Activated CD4-positive, alpha-beta memory T cell treated with anti-CD3 and anti-CD28 coated beads for 36 hours (primary cell): Measurements from ENCODE around the gene AZGP1. TPM values are rescaled to one million over a fixed set of nuclear protein-coding genes. Genes with fewer than 3 reads are reported as not detected.
"Not testable (repeated sequence)": the region's sequence is repeated elsewhere in the genome, so short reads cannot be mapped to it uniquely, and the experiment has no call there.

ENCODE experiments used
- CTCF ChIA-PET: fragments of 350-600 bp; sonication (Branson Sonifier 250); formaldehyde crosslinking; loops from one replicate; lab custom pipeline; 2021; ENCODE audit warnings: antibody characterized with exemption, inconsistent platforms; lab: Charles Lee
- POLR2A ChIA-PET: fragments of 350-600 bp; sonication (Branson Sonifier 250); formaldehyde crosslinking; loops from one replicate; lab custom pipeline; 2021; ENCODE audit warnings: antibody characterized with exemption; lab: Charles Lee
- DNase-seq: peaks from one replicate; pipeline ENCODE4 v3.0.0-alpha.2; 2020
- H3K27ac Mint-ChIP-seq: one replicate; pipeline ENCODE4 v1.8.0; 2021; ENCODE audit warnings: mixed read lengths
- H3K27me3 Mint-ChIP-seq: one replicate; pipeline ENCODE4 v1.8.0; 2021; ENCODE audit warnings: mixed read lengths
- H3K36me3 Mint-ChIP-seq: one replicate; pipeline ENCODE4 v1.8.0; 2021; ENCODE audit warnings: mixed read lengths
- H3K4me1 Mint-ChIP-seq: one replicate; pipeline ENCODE4 v1.8.0; 2021; ENCODE audit warnings: low read depth, mixed read lengths
- H3K4me3 Mint-ChIP-seq: one replicate; pipeline ENCODE4 v1.8.0; 2021; ENCODE audit warnings: mild to moderate bottlenecking, mixed read lengths
- H3K9me3 Mint-ChIP-seq: one replicate; pipeline ENCODE4 v1.8.0; 2021; ENCODE audit warnings: mixed read lengths
- intact Hi-C: fragments of 100-400 bp; cut with micrococcal nuclease; formaldehyde crosslinking; loops from one replicate; pipeline ENCODE4 v1.15.1; 2023
- total RNA-seq, 2 experiments: library from RNA; stranded (reverse); gene quantifications; one replicate each; pipeline ENCODE4 v1.2.3, GENCODE V29; 2021

Gene AZGP1
- total RNA-seq, 2 experiments from 2014 or later, result not detected

GRCh38 chr7:99949645-99950228 lies 26.1 kb downstream of the AZGP1 start:
- CTCF ChIA-PET, result interaction anchor here (0.7 kb wide), 2 partner anchors 30 to 36 kb away, joined by 4 read pairs; no protein-coding TSS in a partner anchor
- Mint-ChIP-seq H3K27ac (no peak overlapping the region), H3K9me3 (peaks cover 5% of the 10 kb centered on the region), H3K27me3 (peaks cover 7% of the 10 kb centered on the region), H3K4me1 (peaks cover 6% of the 10 kb centered on the region), H3K36me3 (no peaks in the 10 kb centered on the region), H3K4me3 (no peak overlapping the region)
- POLR2A ChIA-PET, result interaction anchor here (0.6 kb wide), 1 partner anchor 35 kb away, joined by 3 read pairs; no protein-coding TSS in a partner anchor
- DNase-seq, result no peak
- intact Hi-C loops, result no loop called here

GRCh38 chr7:99947608-99948007 lies 28.2 kb downstream of the AZGP1 start:
- peaks cover 5% of the 10 kb centered on the region for H3K9me3 Mint-ChIP-seq
- H3K36me3 Mint-ChIP-seq, result no peaks in the 10 kb centered on the region
- intact Hi-C loops, result no loop called here
- H3K4me1 Mint-ChIP-seq, result peaks cover 5% of the 10 kb centered on the region
- H3K27ac Mint-ChIP-seq, result no peak overlapping the region
- CTCF ChIA-PET, result interaction anchor here (0.5 to 1.5 kb wide), 3 partner anchors 11 to 34 kb away, joined by 3 to 7 read pairs (median 5); partner anchors contain the start of gene GJC3
- DNase-seq, result no peak
- no peak overlapping the region for H3K4me3 Mint-ChIP-seq
- H3K27me3 Mint-ChIP-seq, result peaks cover 14% of the 10 kb centered on the region
- POLR2A ChIA-PET, result no interaction called here

- ChIA-PET CTCF (interaction anchor here (1.2 kb wide), 1 partner anchor 35 kb away, joined by 4 read pairs; no protein-coding TSS in a partner anchor), POLR2A (no interaction called here)
- DNase-seq, result no peak
- no peak overlapping the region for H3K27ac Mint-ChIP-seq
- no peaks in the 10 kb centered on the region for H3K36me3 Mint-ChIP-seq
- H3K27me3 Mint-ChIP-seq, result peaks cover 16% of the 10 kb centered on the region
- intact Hi-C loops, result no loop called here
- no peaks in the 10 kb centered on the region for H3K9me3 Mint-ChIP-seq
- peaks cover 5% of the 10 kb centered on the region for H3K4me1 Mint-ChIP-seq
- no peak overlapping the region for H3K4me3 Mint-ChIP-seq
Measured at GRCh38 chr7:99944497-99945070, 31.2 kb downstream of the AZGP1 start.

GRCh38 chr7:99943641-99944496 lies 32.0 kb downstream of the AZGP1 start:
- Mint-ChIP-seq H3K36me3 (no peaks in the 10 kb centered on the region), H3K9me3 (peaks cover 5% of the 10 kb centered on the region), H3K27ac (no peak overlapping the region), H3K27me3 (peaks cover 21% of the 10 kb centered on the region), H3K4me1 (peaks cover 5% of the 10 kb centered on the region), H3K4me3 (no peak overlapping the region)
- DNase-seq, result no peak
- ChIA-PET CTCF (interaction anchor here (0.7 to 1.2 kb wide), 2 partner anchors 34 to 36 kb away, joined by 3 to 4 read pairs; no protein-coding TSS in a partner anchor), POLR2A (no interaction called here)
- intact Hi-C loops, result no loop called here

GRCh38 chr7:99938296-99938695 lies 37.5 kb downstream of the AZGP1 start:
- H3K36me3 Mint-ChIP-seq, result no peaks in the 10 kb centered on the region
- intact Hi-C loops, result no loop called here
- ChIA-PET POLR2A (no interaction called here), CTCF (interaction anchor here (1.9 kb wide), 1 partner anchor 25 kb away, joined by 5 read pairs; no protein-coding TSS in a partner anchor)
- DNase-seq, result no peak
- H3K4me3 Mint-ChIP-seq, result no peak overlapping the region
- peaks cover 12% of the 10 kb centered on the region for H3K9me3 Mint-ChIP-seq
- H3K4me1 Mint-ChIP-seq, result peaks cover 7% of the 10 kb centered on the region
- peaks cover 23% of the 10 kb centered on the region for H3K27me3 Mint-ChIP-seq
- H3K27ac Mint-ChIP-seq, result no peak overlapping the region

GRCh38 chr7:99935009-99935408 lies 40.8 kb downstream of the AZGP1 start:
- CTCF ChIA-PET, H3K4me1 Mint-ChIP-seq, intact Hi-C loops, H3K27ac Mint-ChIP-seq, POLR2A ChIA-PET, H3K4me3 Mint-ChIP-seq, H3K36me3 Mint-ChIP-seq: not testable (repeated sequence)
- DNase-seq, result peak; percentile 25
- peaks cover 15% of the 10 kb centered on the region for H3K27me3 Mint-ChIP-seq
- H3K9me3 Mint-ChIP-seq, result peaks cover 12% of the 10 kb centered on the region

GRCh38 chr7:99930376-99930775 lies 45.5 kb downstream of the AZGP1 start:
- CTCF ChIA-PET, result interaction anchor here (1.0 to 3.8 kb wide), 4 partner anchors 11 to 60 kb away, joined by 3 to 21 read pairs (median 13); partner anchors contain the start of gene TRIM4
- POLR2A ChIA-PET, result no interaction called here
- H3K9me3 Mint-ChIP-seq, result no peaks in the 10 kb centered on the region
- H3K4me3 Mint-ChIP-seq, result no peak overlapping the region
- H3K4me1 Mint-ChIP-seq, result peaks cover 24% of the 10 kb centered on the region
- H3K27me3 Mint-ChIP-seq, result peaks cover 11% of the 10 kb centered on the region
- intact Hi-C loops, result no loop called here
- H3K27ac Mint-ChIP-seq, result no peak overlapping the region
- no peak for DNase-seq
- no peaks in the 10 kb centered on the region for H3K36me3 Mint-ChIP-seq

- peak overlapping the region; percentile 68 for H3K4me3 Mint-ChIP-seq
- H3K36me3 Mint-ChIP-seq, result no peaks in the 10 kb centered on the region
- ChIA-PET CTCF (interaction anchor here (1.0 to 3.8 kb wide), 10 partner anchors 9 to 132 kb away, joined by 3 to 21 read pairs (median 4); partner anchors contain the start of gene TRIM4), POLR2A (interaction anchor here (1.0 to 1.8 kb wide), 2 partner anchors 10 kb away, joined by 3 to 11 read pairs; partner anchors contain the start of gene TRIM4)
- no peak overlapping the region for H3K27ac Mint-ChIP-seq
- intact Hi-C loops, result no loop called here
- peaks cover 19% of the 10 kb centered on the region for H3K4me1 Mint-ChIP-seq
- peaks cover 11% of the 10 kb centered on the region for H3K27me3 Mint-ChIP-seq
- DNase-seq, result no peak
- H3K9me3 Mint-ChIP-seq, result no peaks in the 10 kb centered on the region
Measured at GRCh38 chr7:99929730-99930053, 46.1 kb downstream of the AZGP1 start.

- H3K4me3 Mint-ChIP-seq, result peak within 1 kb of the TSS; percentile 68
- no peaks in the 10 kb centered on the region for H3K36me3 Mint-ChIP-seq
- H3K9me3 Mint-ChIP-seq, result no peaks in the 10 kb centered on the region
- no peak within 1 kb of the TSS for H3K27ac Mint-ChIP-seq
- ChIA-PET CTCF (interaction anchor here (1.0 to 3.8 kb wide), 10 partner anchors 10 to 132 kb away, joined by 3 to 21 read pairs (median 4); partner anchors contain the start of gene TRIM4), POLR2A (interaction anchor here (1.0 to 1.8 kb wide), 2 partner anchors 10 kb away, joined by 3 to 11 read pairs; partner anchors contain the start of gene TRIM4)
- DNase-seq, result peak; percentile 63
- intact Hi-C loops, result no loop called here
- peaks cover 11% of the 10 kb centered on the region for H3K27me3 Mint-ChIP-seq
- peaks cover 19% of the 10 kb centered on the region for H3K4me1 Mint-ChIP-seq
Measured at GRCh38 chr7:99928994-99929729, 46.7 kb downstream of the AZGP1 start, which contains the start of gene GJC3. TSS of gene GJC3 (minus strand) at chr7:99929620. CDS start at chr7:99929620, 0 bp downstream.

GRCh38 chr7:99928188-99928587 lies 47.6 kb downstream of the AZGP1 start:
- intact Hi-C loops, result no loop called here
- Mint-ChIP-seq H3K4me1 (peaks cover 19% of the 10 kb centered on the region), H3K4me3 (no peak overlapping the region), H3K27ac (no peak overlapping the region), H3K9me3 (no peaks in the 10 kb centered on the region), H3K27me3 (peaks cover 11% of the 10 kb centered on the region), H3K36me3 (no peaks in the 10 kb centered on the region)
- no peak for DNase-seq
- ChIA-PET CTCF (interaction anchor here (2.3 to 3.8 kb wide), 2 partner anchors 9 to 13 kb away, joined by 18 to 21 read pairs; partner anchors contain the start of gene TRIM4), POLR2A (interaction anchor here (1.8 kb wide), 1 partner anchor 9 kb away, joined by 11 read pairs; the partner anchor contains the start of gene TRIM4)

- Mint-ChIP-seq H3K27me3 (peaks cover 11% of the 10 kb centered on the region), H3K27ac (no peak overlapping the region), H3K36me3 (no peaks in the 10 kb centered on the region), H3K4me1 (peaks cover 19% of the 10 kb centered on the region), H3K9me3 (no peaks in the 10 kb centered on the region), H3K4me3 (no peak overlapping the region)
- intact Hi-C loops, result no loop called here
- ChIA-PET POLR2A (no interaction called here), CTCF (interaction anchor here (3.8 kb wide), 1 partner anchor 13 kb away, joined by 21 read pairs; no protein-coding TSS in a partner anchor)
- DNase-seq, result no peak
Measured at GRCh38 chr7:99927536-99927935, 48.3 kb downstream of the AZGP1 start.
